SK-N-SH (cell line): ENCODE measurements around the gene ERCC5. TPM values are rescaled to one million over a fixed set of nuclear protein-coding genes. Genes with fewer than 3 reads are reported as not detected.

Experiments used
- CTCF ChIA-PET: fragments of 300-600, 350-600 bp; formaldehyde crosslinking; extraction: SDS; loops from one replicate; lab custom pipeline; 2021; lab: Yijun Ruan, JAX
- POLR2A ChIA-PET: fragments of 350-600 bp; sonication (Branson Sonifier 250); formaldehyde crosslinking; extraction: SDS; loops from one replicate; lab custom pipeline; 2020; ENCODE audit warnings: antibody characterized with exemption, inconsistent platforms; lab: Yijun Ruan, JAX
- DNase-seq: peaks from one replicate; pipeline ENCODE4 v3.0.0; 2012
- H2AFZ ChIP-seq: fragments of 200-600 bp; sonication (generic); 2 replicates; pipeline ENCODE4 v1.8.1; 2016; ENCODE audit warnings: antibody characterized with exemption, mild to moderate bottlenecking, low read depth
- H3F3A ChIP-seq: fragments of 200-600 bp; sonication (generic); replicated peaks from 2 replicates; pipeline ENCODE3; 2016; ENCODE audit warnings: antibody characterized with exemption, mild to moderate bottlenecking; ENCODE audit not compliant: insufficient read depth
- H3K27ac ChIP-seq, 2 experiments: fragments of 200-500 bp in 1 of 2; fragments of 200-600 bp in 1 of 2; sonication (Bioruptor generic) in 1 of 2; sonication (generic), shearing (Covaris generic) in 1 of 2; 2 replicates each; pipeline versions ENCODE4 v1.5.1 to v1.6.1; 2014 to 2016; ENCODE audit warnings: low read depth in 2 of 2, inconsistent platforms in 1 of 2, low read length in 1 of 2, mild to moderate bottlenecking in 1 of 2, mixed read lengths in 1 of 2
- H3K27me3 ChIP-seq: fragments of 200-600 bp; sonication (generic), shearing (Covaris generic); 2 replicates; pipeline ENCODE4 v1.6.1; 2016; ENCODE audit warnings: mixed run types; ENCODE audit not compliant: insufficient read depth
- H3K36me3 ChIP-seq, 2 experiments: fragments of 200-500 bp in 1 of 2; fragments of 200-600 bp in 1 of 2; sonication (Bioruptor generic) in 1 of 2; sonication (generic) in 1 of 2; replicated peaks in 1 of 2; 2 replicates each; pipeline versions ENCODE3 to v1.5.1; 2014 to 2016; ENCODE audit warnings: low read length in 1 of 2, mild to moderate bottlenecking in 1 of 2; ENCODE audit not compliant: insufficient read depth in 2 of 2, control insufficient read depth in 1 of 2
- H3K4me1 ChIP-seq, 2 experiments: fragments of 200-500 bp in 1 of 2; fragments of 200-600 bp in 1 of 2; sonication (Bioruptor generic) in 1 of 2; sonication (generic), shearing (Covaris generic) in 1 of 2; 2 replicates each; pipeline versions ENCODE4 v1.5.1 to v1.6.1; 2014 to 2016; ENCODE audit warnings: low read depth in 1 of 2, low read length in 1 of 2, mixed run types in 1 of 2; ENCODE audit not compliant: insufficient read depth in 2 of 2, control insufficient read depth in 1 of 2
- H3K4me2 ChIP-seq: fragments of 200-600 bp; sonication (generic), shearing (Covaris generic); 2 replicates; pipeline ENCODE4 v1.6.1; 2017; ENCODE audit warnings: mixed run types
- H3K4me3 ChIP-seq, 2 experiments: fragments of 200-500 bp in 1 of 2; fragments of 200-600 bp in 1 of 2; sonication (Bioruptor generic) in 1 of 2; sonication (generic), shearing (Covaris generic) in 1 of 2; 2 replicates each; pipeline versions ENCODE4 v1.5.1 to v1.8.1; 2014 to 2016; ENCODE audit warnings: low read depth in 2 of 2, inconsistent platforms in 1 of 2, low read length in 1 of 2, mild to moderate bottlenecking in 1 of 2, mixed read lengths in 1 of 2, moderate library complexity in 1 of 2
- H3K79me2 ChIP-seq: fragments of 200-600 bp; sonication (generic); 2 replicates; pipeline ENCODE4 v1.8.1; 2017; ENCODE audit warnings: mild to moderate bottlenecking; ENCODE audit not compliant: insufficient read depth
- H3K9ac ChIP-seq: fragments of 200-600 bp; sonication (generic); 2 replicates; pipeline ENCODE4 v1.6.1; 2017; ENCODE audit warnings: mixed run types
- H3K9me2 ChIP-seq: fragments of 200-600 bp; sonication (generic); 2 replicates; pipeline ENCODE4 v1.6.1; 2017; ENCODE audit warnings: mixed run types
- H3K9me3 ChIP-seq: fragments of 200-600 bp; sonication (generic); 2 replicates; pipeline ENCODE4 v1.6.1; 2017; ENCODE audit warnings: mixed run types, mild to moderate bottlenecking, moderate library complexity
- H4K20me1 ChIP-seq: fragments of 200-600 bp; sonication (generic); 2 replicates; pipeline ENCODE4 v1.6.1; 2017; ENCODE audit warnings: mild to moderate bottlenecking, mixed run types; ENCODE audit not compliant: insufficient read depth
- EZH2phosphoT487 ChIP-seq: fragments of 200-600 bp; sonication (generic); IDR thresholded peaks from 2 replicates; pipeline ENCODE4 v1.6.1; 2017; ENCODE audit warnings: low read depth, mixed run types, mild to moderate bottlenecking, antibody characterized with exemption, moderate library complexity, borderline replicate concordance
- FOXM1 ChIP-seq: IDR thresholded peaks from 2 replicates; pipeline ENCODE4 v1.4.0; 2012; ENCODE audit warnings: low read depth, mild to moderate bottlenecking
- GABPA ChIP-seq: IDR thresholded peaks from 2 replicates; pipeline ENCODE4 v1.4.0; 2012; ENCODE audit warnings: low read depth, mild to moderate bottlenecking
- MEF2A ChIP-seq: IDR thresholded peaks from 2 replicates; pipeline ENCODE4 v1.4.0; 2012; ENCODE audit warnings: low read depth, borderline replicate concordance
- PBX3 ChIP-seq: IDR thresholded peaks from 2 replicates; pipeline ENCODE4; 2012
- RXRA ChIP-seq: IDR thresholded peaks from 2 replicates; pipeline ENCODE4 v1.4.0; 2012; ENCODE audit warnings: low read depth, mild to moderate bottlenecking, borderline replicate concordance
- TAF1 ChIP-seq: IDR thresholded peaks from 2 replicates; pipeline ENCODE4 v1.6.1; 2012; ENCODE audit warnings: low read depth, mild to moderate bottlenecking, low read length, moderate library complexity, borderline replicate concordance
- TCF12 ChIP-seq: IDR thresholded peaks from 2 replicates; pipeline ENCODE4 v1.4.0; 2012
- WGBS: methylation state at CpG from one replicate; pipeline ENCODE4 v1.1.6; 2017; ENCODE audit warnings: low lambda C conversion rate; 5-methylcytosine and 5-hydroxymethylcytosine counted together
- polyA plus RNA-seq, 3 experiments: library from polyadenylated mRNA; depleted of rRNA; stranded (reverse); fragments of >200 nt; gene quantifications; 2 replicates each; pipeline ENCODE4 v1.2.3, GENCODE V29; 2012
- TF ChIP-seq, protein P1 (sequence below): fragments of 200-600 bp; sonication (generic); IDR thresholded peaks from 2 replicates; pipeline ENCODE4 v1.6.1; 2017; ENCODE audit warnings: antibody characterized with exemption, mild to moderate bottlenecking, moderate library complexity
- TF ChIP-seq, protein P2 (sequence below): IDR thresholded peaks from 2 replicates; pipeline ENCODE4 v1.4.0; 2012; ENCODE audit warnings: low read depth, borderline replicate concordance

ERCC5 gene
- polyA plus RNA-seq, 1 of the 3 experiments (the other 2 are of a cell fraction), result 14.1 TPM

- Histone ChIP-seq H3K9ac (no peak overlapping the region), H3K9me2 (no peaks in the 10 kb centered on the region), H3K4me3 (no peak overlapping the region), H3K9me3 (no peaks in the 10 kb centered on the region), H3K36me3 (no peaks in the 10 kb centered on the region), H3K79me2 (no peaks in the 10 kb centered on the region), H4K20me1 (no peaks in the 10 kb centered on the region), H3K4me1 (peaks cover 0 to 2% of the 10 kb centered on the region in 2 experiments; a peak in 2 of 4 replicates), H2AFZ (no peak overlapping the region), H3K27me3 (no peaks in the 10 kb centered on the region), H3K4me2 (no peak overlapping the region), H3F3A (no peaks in the 10 kb centered on the region), H3K27ac (no peak overlapping the region)
- DNase-seq, result no peak
- ChIA-PET CTCF (interaction anchor here (0.9 to 2.4 kb wide), 3 partner anchors 10 to 35 kb away, joined by 3 to 8 read pairs (median 5); no protein-coding TSS in a partner anchor), POLR2A (no interaction called here)
- TF ChIP-seq EZH2phosphoT487, result no peak
- no peak for TF ChIP-seq TCF12
- no peak for TF ChIP-seq RXRA
- TF ChIP-seq, protein P1, sequence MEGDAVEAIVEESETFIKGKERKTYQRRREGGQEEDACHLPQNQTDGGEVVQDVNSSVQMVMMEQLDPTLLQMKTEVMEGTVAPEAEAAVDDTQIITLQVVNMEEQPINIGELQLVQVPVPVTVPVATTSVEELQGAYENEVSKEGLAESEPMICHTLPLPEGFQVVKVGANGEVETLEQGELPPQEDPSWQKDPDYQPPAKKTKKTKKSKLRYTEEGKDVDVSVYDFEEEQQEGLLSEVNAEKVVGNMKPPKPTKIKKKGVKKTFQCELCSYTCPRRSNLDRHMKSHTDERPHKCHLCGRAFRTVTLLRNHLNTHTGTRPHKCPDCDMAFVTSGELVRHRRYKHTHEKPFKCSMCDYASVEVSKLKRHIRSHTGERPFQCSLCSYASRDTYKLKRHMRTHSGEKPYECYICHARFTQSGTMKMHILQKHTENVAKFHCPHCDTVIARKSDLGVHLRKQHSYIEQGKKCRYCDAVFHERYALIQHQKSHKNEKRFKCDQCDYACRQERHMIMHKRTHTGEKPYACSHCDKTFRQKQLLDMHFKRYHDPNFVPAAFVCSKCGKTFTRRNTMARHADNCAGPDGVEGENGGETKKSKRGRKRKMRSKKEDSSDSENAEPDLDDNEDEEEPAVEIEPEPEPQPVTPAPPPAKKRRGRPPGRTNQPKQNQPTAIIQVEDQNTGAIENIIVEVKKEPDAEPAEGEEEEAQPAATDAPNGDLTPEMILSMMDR, result no peak
- TF ChIP-seq MEF2A, result no peak
- no peak for TF ChIP-seq PBX3
- no peak for TF ChIP-seq FOXM1
- no peak for TF ChIP-seq TAF1
- TF ChIP-seq, protein P2, sequence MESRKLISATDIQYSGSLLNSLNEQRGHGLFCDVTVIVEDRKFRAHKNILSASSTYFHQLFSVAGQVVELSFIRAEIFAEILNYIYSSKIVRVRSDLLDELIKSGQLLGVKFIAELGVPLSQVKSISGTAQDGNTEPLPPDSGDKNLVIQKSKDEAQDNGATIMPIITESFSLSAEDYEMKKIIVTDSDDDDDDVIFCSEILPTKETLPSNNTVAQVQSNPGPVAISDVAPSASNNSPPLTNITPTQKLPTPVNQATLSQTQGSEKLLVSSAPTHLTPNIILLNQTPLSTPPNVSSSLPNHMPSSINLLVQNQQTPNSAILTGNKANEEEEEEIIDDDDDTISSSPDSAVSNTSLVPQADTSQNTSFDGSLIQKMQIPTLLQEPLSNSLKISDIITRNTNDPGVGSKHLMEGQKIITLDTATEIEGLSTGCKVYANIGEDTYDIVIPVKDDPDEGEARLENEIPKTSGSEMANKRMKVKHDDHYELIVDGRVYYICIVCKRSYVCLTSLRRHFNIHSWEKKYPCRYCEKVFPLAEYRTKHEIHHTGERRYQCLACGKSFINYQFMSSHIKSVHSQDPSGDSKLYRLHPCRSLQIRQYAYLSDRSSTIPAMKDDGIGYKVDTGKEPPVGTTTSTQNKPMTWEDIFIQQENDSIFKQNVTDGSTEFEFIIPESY, result no peak
- no peak for TF ChIP-seq GABPA
- 78% methylated on average over 7 of the region's 7 CpGs for WGBS
Observed at GRCh38 chr13:102905905-102906771, 60.3 kb downstream of the ERCC5 start.
